ENCODE measurements around the gene ZKSCAN4.

DNA sequence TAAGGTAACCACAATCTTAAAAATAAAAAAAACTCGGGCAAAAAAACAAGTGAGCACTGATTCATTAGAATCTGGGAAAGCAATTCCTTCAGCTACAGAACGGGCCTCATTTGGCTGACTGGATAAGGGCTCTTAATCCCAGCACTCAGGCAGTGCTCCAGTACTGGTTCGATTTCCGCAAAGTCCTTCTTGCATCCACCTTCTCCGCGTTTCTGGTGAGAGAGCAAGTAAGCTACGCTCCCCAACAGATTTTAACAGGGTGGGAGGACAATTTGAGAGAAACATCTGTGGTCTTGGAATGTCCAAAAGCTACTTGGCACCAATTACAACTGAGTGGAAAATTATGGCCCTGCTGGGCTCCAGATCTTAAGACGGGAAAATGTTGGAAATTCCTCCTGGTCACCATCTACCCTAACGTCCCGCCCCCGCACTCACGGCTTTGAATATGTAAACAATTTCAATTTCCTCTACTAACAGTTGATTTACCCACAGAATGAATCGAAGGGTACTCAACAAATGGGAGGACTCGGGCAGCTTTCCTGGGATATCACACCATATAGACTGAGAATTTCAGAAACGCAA, 45.0 kb downstream of the ZKSCAN4 start:
- TF ChIP-seq CTCF (IDR thresholded peaks at IDR 0.05; ENCODE audit: low read depth, low read length) (no peak), POLR2A (IDR thresholded peaks at IDR 0.05; ENCODE audit: extremely low read depth, insufficient read length) (no peak), MYC (IDR thresholded peaks at IDR 0.05; ENCODE audit: low read depth, low read length) (no peak)

Data from NB4 (cell line).